NCI-H1930 (cell line): ENCODE data around the gene FOSB.
"Not testable (repeated sequence)": the region's sequence is repeated elsewhere in the genome, so short reads cannot be mapped to it uniquely, and the experiment has no call there.

ENCODE experiments used
- DNase-seq, 2 experiments: peaks; one replicate each; lab custom pipeline; 2025; lab: John Stamatoyannopoulos, UW

Gene FOSB

GRCh38 chr19:45506989-45507871 is 39.4 kb downstream of the FOSB start, which contains the start of gene VASP:
Gene VASP, plus strand, starts transcription at chr19:45507479. Its CDS starts 293 bp downstream, at chr19:45507772.
- peak; percentile 58 to 80 for DNase-seq

GRCh38 chr19:45507872-45508416 is 40.1 kb downstream of the FOSB start:
- DNase-seq, result no peak

GRCh38 chr19:45508417-45508860 is 40.6 kb downstream of the FOSB start:
- no peak for DNase-seq

GRCh38 chr19:45508861-45509691 is 41.3 kb downstream of the FOSB start:
- no peak for DNase-seq

GRCh38 chr19:45509692-45510015 is 41.9 kb downstream of the FOSB start:
- no peak for DNase-seq

- DNase-seq, result not testable (repeated sequence)
Observed at GRCh38 chr19:45510352-45510751, 42.6 kb downstream of the FOSB start.

- no peak for DNase-seq
Observed at GRCh38 chr19:45511074-45511473, 43.3 kb downstream of the FOSB start.

- no peak for DNase-seq
Observed at GRCh38 chr19:45512881-45513483, 45.2 kb downstream of the FOSB start.

- DNase-seq, result no peak
Observed at GRCh38 chr19:45514376-45515051, 46.7 kb downstream of the FOSB start.

GRCh38 chr19:45515081-45515624 is 47.4 kb downstream of the FOSB start:
- no peak for DNase-seq

- no peak for DNase-seq
Observed at GRCh38 chr19:45515807-45516401, 48.1 kb downstream of the FOSB start.

GRCh38 chr19:45517238-45517637 is 49.4 kb downstream of the FOSB start:
- DNase-seq, result no peak

GRCh38 chr19:45517641-45518468 is 50.1 kb downstream of the FOSB start:
- DNase-seq, result no peak

GRCh38 chr19:45518469-45518826 is 50.7 kb downstream of the FOSB start:
- no peak for DNase-seq

GRCh38 chr19:45522010-45522941 is 54.5 kb downstream of the FOSB start:
- no peak for DNase-seq

GRCh38 chr19:45523642-45524256 is 56.0 kb downstream of the FOSB start:
- DNase-seq, result peak; percentile 83 to 88

- no peak for DNase-seq
Observed at GRCh38 chr19:45524575-45525129, 56.9 kb downstream of the FOSB start.
